ENCODE data around the gene KCNJ6.

- TF ChIP-seq TCF4 (CRISPR knock-in tag; IDR thresholded peaks at IDR 0.05; ENCODE audit: borderline replicate concordance) (no peak), TOX (CRISPR knock-in tag; IDR thresholded peaks at IDR 0.05; ENCODE audit: borderline replicate concordance) (no peak), ARNTL (CRISPR knock-in tag; IDR thresholded peaks at IDR 0.05; ENCODE audit: borderline replicate concordance, low read depth) (no peak), PATZ1 (CRISPR knock-in tag; IDR thresholded peaks at IDR 0.05; ENCODE audit: borderline replicate concordance) (no peak), ZFP3 (CRISPR knock-in tag; IDR thresholded peaks at IDR 0.05) (no peak), BACH2 (CRISPR knock-in tag; IDR thresholded peaks at IDR 0.05; ENCODE audit: borderline replicate concordance) (no peak), ZNF565 (CRISPR knock-in tag; conservative IDR thresholded peaks at IDR 0.05; ENCODE audit: low read depth) (no peak)
Observed at GRCh38 chr21:37673801-37674575, 242.3 kb downstream of the KCNJ6 start.

Data from SK-N-SH treated with all-trans-retinoic acid at 6 μM for 48 hours (cell line).